ENCODE measurements around the gene HMGB1.

HMGB1 gene

DNA sequence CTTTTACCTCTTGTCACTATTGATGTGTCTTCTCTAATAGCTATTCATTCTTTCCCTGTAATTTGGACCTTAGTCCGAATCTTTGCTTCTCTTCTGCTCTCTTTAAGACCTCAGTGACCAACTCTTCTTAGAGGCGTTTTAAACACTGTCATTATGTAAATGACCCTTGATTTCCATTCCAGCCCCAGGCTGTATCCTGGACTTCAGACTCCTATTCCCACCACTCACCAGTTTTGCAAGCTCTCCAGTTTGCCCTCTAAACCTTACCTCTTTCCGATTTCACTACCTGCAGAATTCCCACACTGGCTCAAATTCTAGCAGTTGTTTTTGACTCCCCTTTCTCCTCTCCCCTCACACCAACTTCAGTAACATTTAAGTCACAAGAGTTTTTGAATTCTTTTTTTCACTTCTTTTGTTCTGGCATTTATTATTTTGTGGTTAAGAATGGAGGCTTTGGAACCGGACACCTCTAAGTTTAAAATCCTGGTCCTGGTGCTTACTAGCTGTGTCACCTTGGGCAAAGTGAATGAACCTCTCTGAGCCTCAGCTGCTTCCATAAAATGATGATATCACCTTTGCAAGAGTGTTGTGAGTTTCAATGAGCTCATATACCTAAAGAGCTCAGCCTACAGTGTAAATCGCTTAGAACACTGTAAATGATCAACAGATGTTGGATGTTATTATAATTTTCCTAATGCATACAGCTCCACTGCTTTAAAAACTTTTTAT lies 13.6 kb upstream of the HMGB1 start:
- no peaks in the 10 kb centered on the region for H3K4me1 ChIP-seq (ENCODE audit: insufficient read depth, low read length, poor library complexity, severe bottlenecking)
- TF ChIP-seq, protein P1, sequence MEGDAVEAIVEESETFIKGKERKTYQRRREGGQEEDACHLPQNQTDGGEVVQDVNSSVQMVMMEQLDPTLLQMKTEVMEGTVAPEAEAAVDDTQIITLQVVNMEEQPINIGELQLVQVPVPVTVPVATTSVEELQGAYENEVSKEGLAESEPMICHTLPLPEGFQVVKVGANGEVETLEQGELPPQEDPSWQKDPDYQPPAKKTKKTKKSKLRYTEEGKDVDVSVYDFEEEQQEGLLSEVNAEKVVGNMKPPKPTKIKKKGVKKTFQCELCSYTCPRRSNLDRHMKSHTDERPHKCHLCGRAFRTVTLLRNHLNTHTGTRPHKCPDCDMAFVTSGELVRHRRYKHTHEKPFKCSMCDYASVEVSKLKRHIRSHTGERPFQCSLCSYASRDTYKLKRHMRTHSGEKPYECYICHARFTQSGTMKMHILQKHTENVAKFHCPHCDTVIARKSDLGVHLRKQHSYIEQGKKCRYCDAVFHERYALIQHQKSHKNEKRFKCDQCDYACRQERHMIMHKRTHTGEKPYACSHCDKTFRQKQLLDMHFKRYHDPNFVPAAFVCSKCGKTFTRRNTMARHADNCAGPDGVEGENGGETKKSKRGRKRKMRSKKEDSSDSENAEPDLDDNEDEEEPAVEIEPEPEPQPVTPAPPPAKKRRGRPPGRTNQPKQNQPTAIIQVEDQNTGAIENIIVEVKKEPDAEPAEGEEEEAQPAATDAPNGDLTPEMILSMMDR (conservative IDR thresholded peaks at IDR 0.05; ENCODE audit: low read length) = no peak
- TF ChIP-seq EZH2phosphoT487 (IDR thresholded peaks at IDR 0.05; ENCODE audit: borderline replicate concordance) = no peak
- no peaks in the 10 kb centered on the region for H3K27me3 ChIP-seq (ENCODE audit: insufficient read depth, low read length, poor library complexity, severe bottlenecking)
- H3K4me3 ChIP-seq (ENCODE audit: low read length, poor library complexity, severe bottlenecking) = no peak overlapping the region
- no peaks in the 10 kb centered on the region for H3K79me2 ChIP-seq (ENCODE audit: insufficient read depth, low read length)
- H3F3A ChIP-seq (ENCODE audit: low read depth) = no peaks in the 10 kb centered on the region
- no peaks in the 10 kb centered on the region for H4K20me1 ChIP-seq (ENCODE audit: insufficient read depth, low read length, poor library complexity, severe bottlenecking)
- H2AFZ ChIP-seq (ENCODE audit: low read length) = no peak overlapping the region
- no peaks in the 10 kb centered on the region for H3K36me3 ChIP-seq (ENCODE audit: insufficient read depth, low read length)
- no peaks in the 10 kb centered on the region for H3K9me2 ChIP-seq (replicated peaks; ENCODE audit: low read depth, low read length)
- no peaks in the 10 kb centered on the region for H3K9me3 ChIP-seq (ENCODE audit: insufficient read depth, low read depth, low read length)
- H3K4me2 ChIP-seq (ENCODE audit: low read depth, low read length, poor library complexity, severe bottlenecking) = no peak overlapping the region
- no peak overlapping the region for H3K9ac ChIP-seq (ENCODE audit: low read depth, low read length, poor library complexity, severe bottlenecking)

DNA sequence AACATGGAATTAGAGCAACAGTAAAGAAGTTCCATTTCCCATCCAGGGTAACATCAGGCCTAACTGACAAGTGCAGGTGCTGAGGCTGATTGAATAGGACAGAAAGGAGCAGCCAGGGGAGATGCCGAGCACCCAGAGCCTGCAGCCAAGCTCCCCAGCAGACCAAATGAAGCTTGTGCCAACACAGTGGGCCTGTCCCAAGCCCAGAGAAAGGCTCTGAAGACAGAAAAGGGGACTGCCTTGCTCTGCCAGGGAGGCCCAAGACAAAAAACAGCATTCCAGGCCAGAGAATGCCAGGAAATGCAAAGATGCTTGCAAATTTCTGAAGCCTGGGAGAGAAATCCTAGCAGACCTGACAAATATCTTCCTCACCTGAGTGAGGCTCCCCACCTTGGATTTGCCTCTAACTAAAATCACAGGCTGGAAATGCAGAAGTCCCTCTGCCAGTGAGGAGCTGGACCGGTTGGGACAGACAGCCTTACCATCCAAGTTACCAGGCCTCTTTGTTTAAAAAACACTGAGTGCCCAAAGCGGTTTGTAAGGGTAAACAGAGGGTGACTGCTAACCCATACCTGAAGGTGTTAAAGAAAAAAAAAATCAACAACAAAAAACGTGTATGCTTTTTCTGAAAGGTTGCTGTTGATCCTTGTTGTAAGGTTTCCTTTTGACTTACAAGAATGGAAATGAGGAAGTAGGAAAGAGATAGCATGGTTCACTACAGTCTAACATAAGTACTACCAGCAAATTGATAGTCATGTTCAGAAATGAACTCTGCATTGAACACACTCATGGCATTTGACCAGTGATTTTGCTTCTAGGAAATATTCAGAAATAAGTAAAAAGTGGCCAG lies 11.8 kb upstream of the HMGB1 start:
- Histone ChIP-seq H3K4me2 (ENCODE audit: low read depth, low read length, poor library complexity, severe bottlenecking) (no peak overlapping the region), H3K27me3 (ENCODE audit: insufficient read depth, low read length, poor library complexity, severe bottlenecking) (no peaks in the 10 kb centered on the region), H3K79me2 (ENCODE audit: insufficient read depth, low read length) (no peaks in the 10 kb centered on the region), H3F3A (ENCODE audit: low read depth) (no peaks in the 10 kb centered on the region), H3K4me3 (ENCODE audit: low read length, poor library complexity, severe bottlenecking) (no peak overlapping the region), H3K9me2 (replicated peaks; ENCODE audit: low read depth, low read length) (no peaks in the 10 kb centered on the region), H3K9ac (ENCODE audit: low read depth, low read length, poor library complexity, severe bottlenecking) (no peak overlapping the region), H3K4me1 (ENCODE audit: insufficient read depth, low read length, poor library complexity, severe bottlenecking) (no peaks in the 10 kb centered on the region), H2AFZ (ENCODE audit: low read length) (peak overlapping the region; percentile 56), H3K9me3 (ENCODE audit: insufficient read depth, low read depth, low read length) (no peaks in the 10 kb centered on the region), H4K20me1 (ENCODE audit: insufficient read depth, low read length, poor library complexity, severe bottlenecking) (no peaks in the 10 kb centered on the region), H3K36me3 (ENCODE audit: insufficient read depth, low read length) (no peaks in the 10 kb centered on the region)
- no peak for TF ChIP-seq EZH2phosphoT487 (IDR thresholded peaks at IDR 0.05; ENCODE audit: borderline replicate concordance)
- TF ChIP-seq, protein P1 (conservative IDR thresholded peaks at IDR 0.05; ENCODE audit: low read length) = no peak

DNA sequence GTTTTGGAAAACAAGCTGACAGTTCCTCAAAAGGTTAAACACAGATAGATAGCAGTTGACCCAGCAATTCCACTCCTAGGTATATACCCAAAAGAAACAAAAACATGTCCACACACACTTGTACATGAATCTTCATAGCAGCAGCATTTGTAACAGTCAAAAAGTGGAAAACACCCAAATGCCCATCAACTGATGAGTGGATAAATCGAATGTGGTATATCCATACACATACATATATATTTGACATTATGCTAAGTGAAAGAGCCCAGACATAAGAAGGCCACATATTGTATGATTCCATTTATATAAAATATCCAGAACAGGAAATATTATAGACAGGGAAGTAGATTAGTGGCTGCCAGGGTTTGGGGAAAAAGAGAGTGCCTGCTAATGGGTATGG lies 7.9 kb upstream of the HMGB1 start:
- no peak overlapping the region for H3K4me2 ChIP-seq (ENCODE audit: low read depth, low read length, poor library complexity, severe bottlenecking)
- no peaks in the 10 kb centered on the region for H3K9me2 ChIP-seq (replicated peaks; ENCODE audit: low read depth, low read length)
- TF ChIP-seq EZH2phosphoT487 (IDR thresholded peaks at IDR 0.05; ENCODE audit: borderline replicate concordance) = no peak
- TF ChIP-seq, protein P1 (conservative IDR thresholded peaks at IDR 0.05; ENCODE audit: low read length) = no peak
- no peaks in the 10 kb centered on the region for H3K27me3 ChIP-seq (ENCODE audit: insufficient read depth, low read length, poor library complexity, severe bottlenecking)
- no peak overlapping the region for H3K9ac ChIP-seq (ENCODE audit: low read depth, low read length, poor library complexity, severe bottlenecking)
- H2AFZ ChIP-seq (ENCODE audit: low read length) = no peak overlapping the region
- H3F3A ChIP-seq (ENCODE audit: low read depth) = no peaks in the 10 kb centered on the region
- no peaks in the 10 kb centered on the region for H3K9me3 ChIP-seq (ENCODE audit: insufficient read depth, low read depth, low read length)
- no peak overlapping the region for H3K4me3 ChIP-seq (ENCODE audit: low read length, poor library complexity, severe bottlenecking)
- no peaks in the 10 kb centered on the region for H4K20me1 ChIP-seq (ENCODE audit: insufficient read depth, low read length, poor library complexity, severe bottlenecking)
- H3K4me1 ChIP-seq (ENCODE audit: insufficient read depth, low read length, poor library complexity, severe bottlenecking) = no peaks in the 10 kb centered on the region
- H3K79me2 ChIP-seq (ENCODE audit: insufficient read depth, low read length) = no peaks in the 10 kb centered on the region
- no peaks in the 10 kb centered on the region for H3K36me3 ChIP-seq (ENCODE audit: insufficient read depth, low read length)
